ENCODE measurements around the gene DCBLD1.

DCBLD1 gene

GRCh38 chr6:117506180-117506835, 23.8 kb downstream of the DCBLD1 start:
- no peaks in the 10 kb centered on the region for H3K36me3 ChIP-seq (ENCODE audit: insufficient read depth, low read length)

DNA sequence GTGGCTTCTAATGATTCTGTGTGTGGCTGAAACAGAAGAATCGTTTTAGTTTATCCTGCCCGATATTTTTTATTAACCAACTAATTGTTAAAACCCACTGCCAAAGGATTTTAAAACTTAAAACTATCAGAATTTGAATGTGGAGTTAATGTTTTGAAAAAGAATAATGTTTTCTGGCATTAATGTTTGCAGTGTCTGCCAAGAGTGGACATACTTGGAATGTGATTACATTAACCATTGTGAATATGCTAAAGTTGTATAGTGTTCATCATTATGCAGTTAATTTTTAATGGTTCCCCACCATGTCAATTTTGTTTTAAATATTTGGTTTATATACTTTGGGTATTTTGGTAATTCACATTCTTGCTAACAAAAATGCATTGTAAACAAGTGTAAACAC, 24.4 kb downstream of the DCBLD1 start:
- Histone ChIP-seq H3K9ac (ENCODE audit: low read depth, low read length, poor library complexity, severe bottlenecking) (no peak overlapping the region), H3K79me2 (ENCODE audit: insufficient read depth, low read length) (no peaks in the 10 kb centered on the region), H3K27me3 (ENCODE audit: insufficient read depth, low read length, poor library complexity, severe bottlenecking) (no peaks in the 10 kb centered on the region), H3K4me3 (ENCODE audit: low read length, poor library complexity, severe bottlenecking) (no peak overlapping the region), H3K36me3 (ENCODE audit: insufficient read depth, low read length) (no peaks in the 10 kb centered on the region), H3K4me2 (ENCODE audit: low read depth, low read length, poor library complexity, severe bottlenecking) (no peak overlapping the region), H3K4me1 (ENCODE audit: insufficient read depth, low read length, poor library complexity, severe bottlenecking) (no peaks in the 10 kb centered on the region), H3K9me3 (ENCODE audit: insufficient read depth, low read depth, low read length) (no peaks in the 10 kb centered on the region), H2AFZ (ENCODE audit: low read length) (no peak overlapping the region), H3K9me2 (replicated peaks; ENCODE audit: low read depth, low read length) (no peaks in the 10 kb centered on the region), H4K20me1 (ENCODE audit: insufficient read depth, low read length, poor library complexity, severe bottlenecking) (no peaks in the 10 kb centered on the region), H3F3A (ENCODE audit: low read depth) (no peaks in the 10 kb centered on the region)
- TF ChIP-seq EZH2phosphoT487 (IDR thresholded peaks at IDR 0.05; ENCODE audit: borderline replicate concordance) (no peak), CTCF (conservative IDR thresholded peaks at IDR 0.05; ENCODE audit: low read length) (no peak)

More at GRCh38 chr6:117506180-117506835, 23.8 kb downstream of the DCBLD1 start:
- H3K27me3 ChIP-seq (ENCODE audit: insufficient read depth, low read length, poor library complexity, severe bottlenecking) = no peaks in the 10 kb centered on the region
- H3K4me1 ChIP-seq (ENCODE audit: insufficient read depth, low read length, poor library complexity, severe bottlenecking) = no peaks in the 10 kb centered on the region
- no peaks in the 10 kb centered on the region for H3K79me2 ChIP-seq (ENCODE audit: insufficient read depth, low read length)
- H4K20me1 ChIP-seq (ENCODE audit: insufficient read depth, low read length, poor library complexity, severe bottlenecking) = no peaks in the 10 kb centered on the region
- H3K4me2 ChIP-seq (ENCODE audit: low read depth, low read length, poor library complexity, severe bottlenecking) = no peak overlapping the region
- H3K4me3 ChIP-seq (ENCODE audit: low read length, poor library complexity, severe bottlenecking) = no peak overlapping the region
- no peaks in the 10 kb centered on the region for H3K9me2 ChIP-seq (replicated peaks; ENCODE audit: low read depth, low read length)
- TF ChIP-seq EZH2phosphoT487 (IDR thresholded peaks at IDR 0.05; ENCODE audit: borderline replicate concordance) (no peak), CTCF (conservative IDR thresholded peaks at IDR 0.05; ENCODE audit: low read length) (no peak)
- no peaks in the 10 kb centered on the region for H3K9me3 ChIP-seq (ENCODE audit: insufficient read depth, low read depth, low read length)
- no peaks in the 10 kb centered on the region for H3F3A ChIP-seq (ENCODE audit: low read depth)
- H2AFZ ChIP-seq (ENCODE audit: low read length) = no peak overlapping the region
- H3K9ac ChIP-seq (ENCODE audit: low read depth, low read length, poor library complexity, severe bottlenecking) = no peak overlapping the region

GRCh38 chr6:117508450-117508971, 26.0 kb downstream of the DCBLD1 start:
- Histone ChIP-seq H4K20me1 (ENCODE audit: insufficient read depth, low read length, poor library complexity, severe bottlenecking) (no peaks in the 10 kb centered on the region), H3K27me3 (ENCODE audit: insufficient read depth, low read length, poor library complexity, severe bottlenecking) (no peaks in the 10 kb centered on the region), H3K79me2 (ENCODE audit: insufficient read depth, low read length) (no peaks in the 10 kb centered on the region), H3F3A (ENCODE audit: low read depth) (no peaks in the 10 kb centered on the region), H3K9me2 (replicated peaks; ENCODE audit: low read depth, low read length) (no peaks in the 10 kb centered on the region), H2AFZ (ENCODE audit: low read length) (no peak overlapping the region), H3K4me3 (ENCODE audit: low read length, poor library complexity, severe bottlenecking) (no peak overlapping the region), H3K4me1 (ENCODE audit: insufficient read depth, low read length, poor library complexity, severe bottlenecking) (no peaks in the 10 kb centered on the region), H3K36me3 (ENCODE audit: insufficient read depth, low read length) (no peaks in the 10 kb centered on the region), H3K9ac (ENCODE audit: low read depth, low read length, poor library complexity, severe bottlenecking) (no peak overlapping the region), H3K4me2 (ENCODE audit: low read depth, low read length, poor library complexity, severe bottlenecking) (no peak overlapping the region), H3K9me3 (ENCODE audit: insufficient read depth, low read depth, low read length) (no peaks in the 10 kb centered on the region)
- TF ChIP-seq EZH2phosphoT487 (IDR thresholded peaks at IDR 0.05; ENCODE audit: borderline replicate concordance) (no peak), CTCF (conservative IDR thresholded peaks at IDR 0.05; ENCODE audit: low read length) (no peak)

Data from Loucy (cell line).